Transverse colon (tissue), 4 donors: ENCODE results near the gene GAA.

Experiments used
- CTCF ChIP-seq, 5 experiments: fragments of 200-600 bp in 3 of 5; fragments of 450-650 bp in 2 of 5; sonication (generic) in 3 of 5; IDR thresholded peaks; 1 replicate in 2 of 5; 2 replicates in 3 of 5; pipeline ENCODE4 v1.5.1; 2016 to 2017; ENCODE audit warnings: antibody characterized with exemption in 5 of 5, inconsistent platforms in 3 of 5, mild to moderate bottlenecking in 2 of 5, moderate library complexity in 1 of 5
- POLR2A ChIP-seq: fragments of 450-650 bp; IDR thresholded peaks from one replicate; pipeline ENCODE4 v1.6.1; 2016; ENCODE audit warnings: antibody characterized with exemption, mild to moderate bottlenecking, moderate library complexity
- POLR2AphosphoS5 ChIP-seq, 3 donors: sonication (generic); formaldehyde crosslinking; IDR thresholded peaks; one replicate each; pipeline ENCODE4 v1.6.1; 2016; ENCODE audit warnings: antibody characterized with exemption in 3 of 3

- TF ChIP-seq POLR2A (no peak), CTCF (IDR thresholded peaks at IDR 0.05) (no peak), POLR2AphosphoS5 (IDR thresholded peaks at IDR 0.05) (no peak)
Observed at GRCh38 chr17:80118601-80119270, 17.4 kb downstream of the GAA start.
